Measurements from ENCODE around the gene DCBLD1.

GRCh38 chr6:117480651-117481050 lies 1.8 kb upstream of the DCBLD1 start:
- TF ChIP-seq CTCF (IDR thresholded peaks at IDR 0.05; ENCODE audit: low read length) = no peak
- no peak for TF ChIP-seq EZH2 (IDR thresholded peaks at IDR 0.05; ENCODE audit: borderline replicate concordance, low read length)

Data from OCI-LY1 (cell line).